ENCODE data around the gene UMAD1.

Gene UMAD1

GRCh38 chr7:7830122-7830878, 189.7 kb downstream of the UMAD1 start:
- DNase-seq (ENCODE audit: low read depth) = no peak

GRCh38 chr7:7832518-7832917, 192.0 kb downstream of the UMAD1 start:
- no peak for DNase-seq (ENCODE audit: low read depth)

- DNase-seq (ENCODE audit: low read depth) = no peak
Measured at GRCh38 chr7:7834761-7835160, 194.2 kb downstream of the UMAD1 start.

- DNase-seq (ENCODE audit: low read depth) = no peak
Measured at GRCh38 chr7:7841027-7841426, 200.5 kb downstream of the UMAD1 start.

- DNase-seq (ENCODE audit: low read depth) = no peak
Measured at GRCh38 chr7:7843240-7843639, 202.7 kb downstream of the UMAD1 start.

- DNase-seq (ENCODE audit: low read depth) = no peak
Measured at GRCh38 chr7:7843972-7844371, 203.4 kb downstream of the UMAD1 start.

- DNase-seq (ENCODE audit: low read depth) = no peak
Measured at GRCh38 chr7:7848246-7848645, 207.7 kb downstream of the UMAD1 start.

- DNase-seq (ENCODE audit: low read depth) = no peak
Measured at GRCh38 chr7:7848892-7849291, 208.3 kb downstream of the UMAD1 start.

- DNase-seq (ENCODE audit: low read depth) = no peak
Measured at GRCh38 chr7:7850150-7850549, 209.6 kb downstream of the UMAD1 start.

GRCh38 chr7:7851381-7851780, 210.8 kb downstream of the UMAD1 start:
- no peak for DNase-seq (ENCODE audit: low read depth)

GRCh38 chr7:7851991-7852390, 211.4 kb downstream of the UMAD1 start:
- DNase-seq (ENCODE audit: low read depth) = no peak

GRCh38 chr7:7857143-7857583, 216.6 kb downstream of the UMAD1 start:
- no peak for DNase-seq (ENCODE audit: low read depth)

GRCh38 chr7:7858559-7858958, 218.0 kb downstream of the UMAD1 start:
- DNase-seq (ENCODE audit: low read depth) = no peak

- DNase-seq (ENCODE audit: low read depth) = no peak
Measured at GRCh38 chr7:7859411-7859810, 218.9 kb downstream of the UMAD1 start.

- DNase-seq (ENCODE audit: low read depth) = no peak
Measured at GRCh38 chr7:7861211-7861633, 220.7 kb downstream of the UMAD1 start.

- no peak for DNase-seq (ENCODE audit: low read depth)
Measured at GRCh38 chr7:7862393-7862792, 221.8 kb downstream of the UMAD1 start.

GRCh38 chr7:7867846-7868571, 227.5 kb downstream of the UMAD1 start:
- DNase-seq (ENCODE audit: low read depth) = no peak

- no peak for DNase-seq (ENCODE audit: low read depth)
Measured at GRCh38 chr7:7868572-7868899, 228.0 kb downstream of the UMAD1 start.

- DNase-seq (ENCODE audit: low read depth) = no peak
Measured at GRCh38 chr7:7869036-7869435, 228.5 kb downstream of the UMAD1 start.

- no peak for DNase-seq (ENCODE audit: low read depth)
Measured at GRCh38 chr7:7869651-7870050, 229.1 kb downstream of the UMAD1 start.

- no peak for DNase-seq (ENCODE audit: low read depth)
Measured at GRCh38 chr7:7870555-7870954, 230.0 kb downstream of the UMAD1 start.

GRCh38 chr7:7876419-7876818, 235.9 kb downstream of the UMAD1 start:
- no peak for DNase-seq (ENCODE audit: low read depth)

- no peak for DNase-seq (ENCODE audit: low read depth)
Measured at GRCh38 chr7:7881581-7881980, 241.0 kb downstream of the UMAD1 start.

- DNase-seq (ENCODE audit: low read depth) = no peak
Measured at GRCh38 chr7:7882888-7883287, 242.3 kb downstream of the UMAD1 start.
